Iris pigment epithelial cell (primary cell): ENCODE measurements around the gene LGI1.
"Not testable (repeated sequence)": the region's sequence is repeated elsewhere in the genome, so short reads cannot be mapped to it uniquely, and the experiment has no call there.

Experiments used
- DNase-seq: peaks from one replicate; pipeline ENCODE4 v3.0.0-alpha.2; 2011; ENCODE audit warnings: low read depth

Gene LGI1

DNA sequence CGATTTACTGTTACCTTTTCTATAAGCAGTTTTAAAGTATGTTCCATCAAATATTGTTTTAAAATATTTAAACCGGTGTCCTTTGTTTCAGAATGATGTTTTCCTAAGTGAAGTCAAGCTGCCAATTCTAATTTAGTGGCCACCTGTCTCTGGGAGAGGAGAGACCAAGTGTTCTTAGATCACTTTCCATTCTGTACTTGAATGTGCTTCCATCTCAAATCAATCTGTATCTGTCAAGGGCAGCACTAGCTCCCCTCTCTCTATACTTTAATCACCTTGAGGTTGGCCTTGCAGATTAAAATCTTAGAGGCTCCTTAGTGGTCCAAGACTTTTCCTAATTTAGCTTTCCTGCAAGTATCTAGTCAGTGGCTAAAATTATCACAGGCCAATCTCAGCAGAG lies 49.6 kb downstream of the LGI1 start:
- no peak for DNase-seq

DNA sequence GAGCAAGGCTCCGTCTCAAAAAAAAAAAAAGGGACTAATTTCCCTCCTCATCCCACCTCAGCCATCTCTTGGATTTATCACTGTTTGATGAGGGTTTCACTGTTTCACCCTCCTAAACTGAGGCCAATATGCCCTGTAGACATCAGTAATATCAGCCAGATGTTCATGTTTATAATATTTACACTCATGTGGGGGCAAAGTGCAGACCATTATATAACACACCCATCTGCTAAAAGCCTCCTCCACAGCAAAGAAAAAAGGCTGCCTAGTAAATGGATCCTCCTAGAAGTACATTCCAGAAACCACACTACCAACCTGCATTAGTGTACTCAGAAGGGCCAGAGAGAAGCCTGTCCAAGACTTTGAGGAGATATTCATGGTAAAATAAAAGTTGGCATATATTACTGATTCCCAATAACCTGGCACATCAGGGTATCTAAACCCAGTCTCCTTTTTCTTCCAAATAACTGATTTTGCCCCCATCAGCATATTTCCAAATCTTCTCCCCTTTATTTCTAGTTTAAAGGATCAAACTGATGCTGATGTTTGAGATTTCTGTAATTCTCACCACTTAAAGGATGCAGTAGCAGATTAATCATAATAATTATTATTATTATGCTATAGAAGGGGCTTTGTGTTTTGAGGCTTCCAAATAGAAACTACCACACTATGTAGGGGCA lies 55.1 kb downstream of the LGI1 start:
- DNase-seq: no peak

DNA sequence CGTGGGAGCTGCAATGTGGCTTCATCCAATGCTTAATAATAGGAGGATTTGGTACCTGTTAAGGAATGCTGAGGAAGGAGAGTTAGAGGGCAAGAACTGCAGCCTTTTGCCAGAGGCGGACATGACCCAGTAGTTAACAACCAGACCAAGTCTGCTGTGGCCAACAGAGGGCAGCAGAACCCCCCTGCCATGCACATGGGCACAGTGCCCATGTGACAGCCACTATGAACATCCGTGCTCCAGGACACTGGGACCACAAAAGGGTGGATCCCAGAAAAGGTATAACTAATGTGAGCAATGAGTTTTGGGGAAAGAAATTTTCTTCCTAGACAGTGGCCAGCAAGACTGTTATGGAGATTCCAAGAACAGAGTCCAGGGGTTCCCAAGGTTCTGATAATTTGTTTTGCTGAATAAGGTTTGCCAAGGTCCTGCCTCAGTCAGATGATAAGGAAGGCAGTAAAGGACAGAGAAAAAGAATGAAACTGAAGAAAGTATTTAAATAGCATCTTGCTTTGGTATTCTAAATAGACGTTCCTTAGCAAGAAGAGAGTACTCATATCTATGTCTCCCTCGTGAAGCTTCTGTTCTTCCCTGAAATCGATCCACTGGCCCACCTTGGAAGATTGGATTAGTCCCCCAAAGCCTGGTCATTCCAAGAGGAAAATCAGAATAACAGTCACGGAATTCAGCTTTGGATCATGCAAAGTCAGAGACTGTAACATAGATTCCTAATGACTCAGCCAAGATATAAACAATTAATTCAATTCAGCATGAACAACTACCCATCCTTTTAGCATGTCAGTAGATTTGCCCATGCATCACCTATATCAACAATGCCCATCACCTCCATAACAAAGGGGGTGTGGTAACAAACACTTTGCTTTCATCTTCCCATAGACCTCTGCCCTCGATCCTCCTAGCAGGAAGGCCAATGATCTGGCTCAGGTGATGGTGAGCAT lies 56.0 kb downstream of the LGI1 start:
- peak; percentile 18 for DNase-seq

DNA sequence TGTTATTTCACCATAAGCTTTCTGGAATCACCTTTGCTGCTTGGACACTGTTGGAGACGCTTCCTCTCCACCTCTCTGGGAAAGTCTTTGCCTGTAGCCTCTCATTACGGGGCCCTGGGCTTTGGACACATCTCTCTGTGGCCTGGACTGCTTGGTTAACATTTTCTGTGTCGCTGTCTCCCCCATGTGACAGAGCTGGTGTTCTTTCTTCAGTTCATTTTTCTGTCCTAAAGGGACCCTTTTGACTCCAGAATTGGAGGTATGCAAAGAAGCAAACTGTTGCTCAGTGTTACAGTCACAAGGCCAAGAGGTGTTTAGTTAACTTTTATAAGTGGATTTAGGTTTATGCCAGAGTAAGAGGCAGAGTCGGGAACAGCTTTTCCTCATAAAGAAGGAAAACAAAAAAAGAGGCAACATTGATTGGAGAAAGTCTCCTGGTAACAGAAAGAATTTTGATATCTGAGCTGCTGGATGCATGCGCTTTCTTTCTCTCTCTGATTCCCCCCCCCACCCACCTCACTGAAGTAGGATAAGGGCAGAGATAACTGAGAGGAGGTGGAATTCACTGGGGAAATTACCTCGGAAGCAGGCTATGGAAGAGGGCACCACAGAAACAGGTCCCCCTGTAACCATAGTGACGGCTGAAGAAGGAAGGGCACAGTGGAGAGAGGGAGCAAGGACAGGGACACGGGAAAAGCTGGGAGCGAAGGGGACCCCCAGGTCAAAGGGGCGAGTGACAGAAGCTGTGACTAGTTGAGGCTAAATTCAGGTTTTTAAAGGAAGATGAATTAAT lies 57.8 kb downstream of the LGI1 start:
- no peak for DNase-seq

DNA sequence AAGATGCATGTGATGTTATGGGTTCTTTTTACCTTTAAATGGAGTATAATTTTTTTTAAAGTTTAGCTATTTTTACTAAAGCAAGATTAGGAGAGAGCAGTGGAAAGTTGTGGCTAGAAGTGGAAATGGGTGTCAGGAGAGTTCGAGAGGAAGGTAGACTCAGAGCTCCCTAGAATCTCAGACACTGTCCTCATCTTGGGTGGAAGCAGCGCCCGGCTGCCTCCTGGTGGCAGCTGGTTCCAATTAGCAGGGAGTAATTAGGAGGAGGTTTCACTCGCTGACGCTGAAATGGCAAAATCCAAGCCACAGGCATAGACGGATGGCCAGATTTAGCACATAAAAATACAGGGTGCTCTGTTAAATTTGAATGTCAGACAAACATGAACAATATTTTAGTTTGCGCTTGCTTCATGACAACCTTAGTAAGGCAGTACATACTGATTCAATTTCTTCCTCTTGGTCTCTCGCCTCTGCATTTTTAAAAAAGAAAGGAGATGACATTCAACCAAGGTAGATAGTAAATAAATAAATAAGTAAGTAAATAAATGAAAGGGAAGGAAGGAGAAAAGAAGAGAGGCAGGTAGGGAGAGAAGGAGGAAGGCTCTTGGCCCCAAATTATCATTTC lies 58.5 kb downstream of the LGI1 start:
- DNase-seq: peak; percentile 54

DNA sequence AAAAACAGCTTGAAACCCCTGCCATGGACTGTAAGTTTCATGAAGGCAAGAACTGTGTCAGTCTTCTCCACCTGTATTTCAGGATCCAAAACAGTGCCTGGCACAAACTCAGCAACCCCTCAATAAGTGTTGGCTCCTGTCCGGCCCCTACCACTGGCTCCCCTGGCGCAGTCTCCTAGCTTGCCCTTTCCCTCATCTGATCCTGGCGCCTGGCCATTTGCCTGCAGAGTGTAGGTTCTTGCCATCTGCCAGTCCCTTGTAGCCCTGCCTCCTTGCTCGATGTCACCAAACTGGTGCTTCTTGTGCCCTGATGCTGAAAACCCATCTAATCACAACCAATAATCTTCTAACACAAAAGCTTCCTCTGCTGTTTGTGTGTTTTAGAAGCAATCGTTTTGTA lies 60.4 kb downstream of the LGI1 start:
- no peak for DNase-seq

DNA sequence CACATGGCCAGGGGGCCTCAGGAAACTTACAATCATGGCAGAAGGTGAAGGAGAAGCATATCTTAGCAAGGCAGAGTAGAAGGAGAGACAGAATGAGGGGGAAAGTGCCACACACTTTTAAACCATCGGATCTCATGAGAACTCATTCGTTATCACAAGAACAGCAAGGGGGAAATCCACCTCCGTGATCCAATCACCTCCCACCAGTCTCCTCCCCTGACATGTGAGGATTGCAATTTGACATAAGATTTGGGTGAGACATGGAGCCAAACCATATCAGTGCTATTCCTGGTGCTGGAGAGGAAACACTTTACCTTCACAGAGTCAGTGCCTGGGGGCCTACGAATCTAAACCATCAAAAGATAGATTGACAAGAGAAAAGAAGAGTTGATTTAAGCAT lies 61.8 kb downstream of the LGI1 start:
- no peak for DNase-seq

DNA sequence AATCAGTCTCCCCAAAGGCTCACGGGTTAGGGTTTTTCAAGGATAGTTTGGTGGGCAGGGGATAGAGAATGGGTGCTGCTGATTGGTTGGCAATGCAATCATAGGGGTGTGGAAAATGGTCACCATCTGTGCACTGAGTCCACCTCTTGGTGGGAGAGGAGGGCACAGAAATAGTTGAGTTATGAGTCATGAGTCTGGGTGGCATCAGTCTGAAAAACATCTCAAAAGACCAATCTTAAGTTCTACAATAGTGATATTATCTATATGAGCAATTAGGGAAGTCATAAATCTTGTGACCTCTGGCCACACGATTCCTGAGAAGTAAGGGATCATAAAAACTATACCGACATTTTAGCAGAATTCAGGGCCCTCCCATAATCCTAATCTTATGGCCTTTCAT lies 62.7 kb downstream of the LGI1 start:
- DNase-seq: no peak

DNA sequence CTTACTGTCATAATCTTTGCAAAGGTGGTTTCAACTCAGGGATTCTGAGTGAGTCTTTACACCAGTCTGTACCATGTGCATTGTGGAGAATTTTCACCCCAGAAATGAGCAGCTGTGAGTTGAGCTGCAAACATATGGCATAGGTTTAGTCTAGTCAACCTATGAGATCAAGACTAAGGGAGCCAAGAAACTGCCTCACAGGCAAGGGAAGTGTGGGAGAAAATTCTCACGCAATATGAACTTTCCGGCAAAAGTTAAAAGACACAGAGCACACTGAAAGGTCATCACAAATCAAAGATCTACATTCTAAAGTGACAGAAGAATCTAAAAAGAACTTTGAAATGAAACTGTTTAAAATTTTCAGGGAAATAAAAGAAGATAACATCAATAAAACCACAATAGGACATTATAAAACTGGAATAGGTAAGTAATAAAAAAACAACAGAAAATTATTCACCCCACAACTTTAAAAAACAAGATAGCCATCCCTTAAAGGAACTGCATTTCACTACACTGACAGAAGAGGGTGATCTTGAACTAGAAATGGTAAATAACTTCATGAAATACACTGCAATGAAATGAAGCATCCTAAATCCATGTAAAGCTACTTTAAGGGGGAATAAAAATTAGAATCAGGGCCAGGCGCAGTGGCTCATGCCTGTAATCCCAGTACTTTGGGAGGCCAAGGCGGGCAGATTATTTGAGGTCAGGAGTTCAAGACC lies 63.5 kb downstream of the LGI1 start:
- DNase-seq: peak; percentile 60

DNA sequence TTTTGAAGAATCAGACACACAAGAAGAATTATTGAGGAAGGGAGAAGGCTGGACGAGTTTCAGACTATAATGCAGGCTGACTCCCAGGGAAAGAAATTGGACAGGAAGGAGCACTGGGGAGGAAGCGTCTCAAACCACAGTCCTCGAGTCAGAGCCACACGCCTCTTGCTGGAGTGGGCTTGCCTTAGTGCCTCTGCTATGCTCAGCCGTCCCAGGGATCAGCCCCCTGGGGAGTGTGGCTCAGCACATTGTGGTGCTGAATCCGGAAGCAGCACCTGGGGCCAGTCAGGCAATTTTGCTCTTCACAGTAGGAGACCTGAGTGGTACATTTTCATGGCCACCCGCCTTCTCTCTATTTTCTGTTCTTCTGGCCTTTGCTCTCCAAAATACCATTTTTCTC lies 68.6 kb downstream of the LGI1 start:
- peak; percentile 17 for DNase-seq

DNA sequence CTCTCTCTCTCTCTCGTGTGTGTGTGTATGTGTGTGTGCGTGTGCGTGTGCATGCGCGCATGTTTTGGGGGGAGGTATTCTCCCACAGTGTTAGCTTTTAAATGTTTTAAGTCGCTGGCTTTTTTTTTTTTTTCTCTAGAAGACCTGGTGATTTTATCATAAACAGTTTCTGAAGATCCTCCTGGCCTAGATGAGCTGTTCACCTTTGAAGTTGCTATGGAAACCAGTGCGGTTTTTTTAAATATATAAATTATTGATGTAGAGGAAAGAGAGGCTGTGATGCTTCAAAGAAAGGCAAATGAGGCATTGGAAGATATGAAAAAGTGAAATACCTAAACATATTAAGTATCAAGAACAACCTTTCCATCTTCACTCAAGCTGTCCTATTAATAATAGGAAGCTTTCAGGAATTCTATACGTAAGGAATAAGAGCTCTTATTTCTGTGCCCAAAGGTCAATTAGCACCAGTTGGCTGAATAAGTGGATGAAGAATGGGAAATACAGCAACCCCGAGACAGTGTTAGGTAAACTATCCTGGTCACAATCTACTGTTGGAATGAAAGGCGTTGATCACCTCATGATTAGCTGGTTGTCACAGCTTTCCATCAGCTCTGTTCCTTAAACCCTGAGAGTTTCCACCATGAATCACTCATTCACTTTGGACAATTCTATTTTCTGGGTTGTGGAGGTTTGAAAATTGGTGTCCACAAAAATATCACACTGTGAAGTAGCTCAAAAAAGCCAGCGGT lies 69.5 kb downstream of the LGI1 start:
- DNase-seq: no peak

DNA sequence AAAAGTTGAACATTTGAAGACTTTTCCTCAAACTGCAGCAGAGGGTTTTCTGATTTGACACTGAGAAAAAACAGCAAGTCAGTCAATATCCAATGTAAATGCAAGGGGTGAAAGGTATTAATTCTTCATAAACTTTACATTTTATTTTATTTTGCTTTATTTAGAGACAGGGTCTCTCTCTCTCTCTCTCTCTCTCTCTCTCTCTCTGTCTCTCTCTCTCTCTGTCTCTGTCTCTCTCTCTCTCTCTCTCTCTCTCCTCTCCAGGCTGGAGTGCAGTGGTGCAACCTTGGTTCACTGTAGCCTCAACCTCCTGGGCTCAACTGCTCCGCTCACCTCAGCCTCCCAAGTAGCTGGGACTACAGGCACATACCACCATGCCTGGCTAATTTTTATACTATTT lies 73.3 kb downstream of the LGI1 start:
- not testable (repeated sequence) for DNase-seq

DNA sequence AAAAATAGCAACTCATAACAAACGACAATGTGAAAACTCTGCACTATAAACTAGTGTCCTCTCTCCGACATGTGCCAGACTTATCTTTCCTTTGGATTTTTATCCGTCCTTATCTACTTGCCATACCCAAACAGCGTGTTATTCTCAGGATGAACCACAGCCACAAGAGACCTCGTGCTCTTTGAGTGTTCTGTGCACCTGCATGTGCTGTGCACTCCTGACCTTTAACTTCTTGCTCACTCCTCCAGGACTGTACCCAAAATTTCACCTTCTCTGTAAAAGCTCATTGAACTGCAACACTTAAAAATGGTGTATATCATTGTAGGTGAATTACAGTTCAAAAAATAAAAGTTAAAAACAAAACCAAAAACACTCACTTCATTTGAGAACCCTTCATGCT lies 78.0 kb downstream of the LGI1 start:
- no peak for DNase-seq

DNA sequence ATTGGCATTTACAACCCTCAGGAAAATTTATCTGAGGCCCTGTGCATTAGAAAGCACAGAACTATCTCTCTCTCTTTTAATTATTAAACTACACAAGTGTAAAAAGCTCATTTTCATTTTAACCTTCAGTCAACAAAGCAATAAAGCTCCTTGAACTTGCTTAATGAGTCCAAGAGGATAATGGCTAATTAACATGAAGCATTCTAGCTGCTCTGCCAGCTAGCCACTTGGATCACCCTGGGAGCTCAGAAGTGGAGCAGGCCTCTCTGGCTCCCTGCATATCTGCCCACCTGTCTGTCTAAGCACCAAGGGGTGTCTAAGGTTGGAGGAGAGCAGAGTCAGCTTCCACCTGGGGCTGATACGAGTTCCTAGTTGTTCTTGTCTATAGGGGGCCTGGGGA lies 80.1 kb downstream of the LGI1 start:
- DNase-seq: no peak

DNA sequence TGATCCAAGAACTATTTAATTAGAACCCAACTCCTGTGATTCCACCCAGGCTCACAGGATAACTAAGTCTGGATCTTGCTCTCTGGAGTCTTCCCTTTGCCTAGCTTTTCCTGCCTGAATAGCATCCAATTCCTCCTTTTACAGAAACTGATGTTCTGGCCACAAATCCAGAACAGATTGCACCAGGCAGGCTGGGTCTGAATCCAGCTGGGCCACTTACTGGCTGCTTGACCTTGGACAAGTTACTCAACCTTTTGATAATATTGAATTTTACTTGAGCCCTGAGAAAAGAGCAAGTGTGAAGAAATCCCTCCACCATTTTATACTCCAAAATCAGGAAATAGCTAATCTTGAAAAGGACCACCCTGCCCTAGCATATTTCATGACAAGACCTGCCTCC lies 80.5 kb downstream of the LGI1 start:
- DNase-seq: no peak

DNA sequence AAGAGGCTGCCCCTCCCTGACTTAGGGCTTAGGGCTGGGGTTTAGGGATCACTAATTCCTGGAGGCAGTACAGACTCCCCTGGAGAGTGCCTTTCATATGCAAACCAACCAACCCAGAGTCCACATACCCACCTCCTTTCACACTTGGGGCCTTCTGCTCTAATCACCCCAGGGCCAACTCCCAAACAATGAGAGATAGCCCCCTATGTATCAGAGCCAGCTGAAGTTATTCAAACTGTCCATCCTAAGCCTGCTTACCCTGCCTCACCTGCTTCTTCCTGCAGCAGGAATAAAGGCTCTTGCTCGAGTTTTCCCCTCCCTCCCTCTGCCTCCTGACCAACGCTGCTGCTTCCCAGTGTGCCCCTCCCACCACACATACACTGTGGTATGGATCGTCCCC lies 84.2 kb downstream of the LGI1 start:
- DNase-seq: no peak

DNA sequence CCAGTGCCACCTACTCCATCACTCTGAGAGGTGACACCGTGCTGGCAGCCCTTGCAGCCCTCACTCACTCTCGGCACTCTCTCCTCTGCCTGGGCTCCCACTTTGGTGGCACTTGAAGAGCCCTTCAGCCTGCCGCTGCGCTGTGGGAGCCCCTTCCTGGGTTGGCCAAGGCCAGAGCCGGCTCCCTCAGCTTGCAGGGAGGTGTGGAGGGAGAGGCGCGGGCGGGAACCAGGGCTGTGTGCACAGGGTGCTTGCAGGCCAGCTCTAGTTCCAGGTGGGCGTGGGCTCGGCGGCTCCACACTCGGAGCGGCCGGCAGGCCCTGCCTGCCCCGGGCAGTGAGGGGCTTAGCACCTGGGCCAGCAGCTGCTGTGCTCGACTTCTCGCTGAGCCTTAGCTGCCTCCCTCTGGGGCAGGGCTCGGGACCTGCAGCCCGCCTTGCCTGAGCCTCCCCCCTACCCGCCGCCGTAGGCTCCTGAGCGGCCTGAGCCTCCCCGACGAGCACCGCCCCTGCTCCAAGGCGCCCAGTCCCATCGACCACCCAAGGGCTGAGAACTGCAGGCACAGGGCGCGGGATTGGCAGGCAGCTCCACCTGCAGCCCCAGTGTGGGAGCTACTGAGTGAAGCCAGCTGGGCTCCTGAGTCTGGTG lies 87.4 kb downstream of the LGI1 start:
- no peak for DNase-seq
